SU-DHL-6 (cell line): ENCODE data around the gene WASF3.

Experiments
- H2AFZ ChIP-seq: fragments of 200-600 bp; sonication (generic); 2 replicates; pipeline ENCODE4 v1.6.1; 2014; ENCODE audit warnings: low read depth, mild to moderate bottlenecking, moderate library complexity, mixed read lengths, antibody characterized with exemption, low read length; ENCODE audit not compliant: severe bottlenecking
- H3F3A ChIP-seq: fragments of 200-600 bp; shearing (Covaris generic); 2 replicates; pipeline ENCODE4 v1.6.0; 2016; ENCODE audit warnings: antibody characterized with exemption, mild to moderate bottlenecking; ENCODE audit not compliant: insufficient read depth
- H3K27ac ChIP-seq: fragments of 200-600 bp; sonication (generic); 2 replicates; pipeline ENCODE4 v1.5.1; 2016; ENCODE audit warnings: low read depth, mild to moderate bottlenecking, low read length, moderate library complexity, mixed read lengths
- H3K27me3 ChIP-seq: fragments of 200-600 bp; sonication (generic), shearing (Covaris generic); 2 replicates; pipeline ENCODE4 v1.6.0; 2014; ENCODE audit warnings: mild to moderate bottlenecking, low read length
- H3K36me3 ChIP-seq: fragments of 200-600 bp; sonication (generic); 2 replicates; pipeline ENCODE4 v1.6.1; 2014; ENCODE audit warnings: mild to moderate bottlenecking, low read length, mixed read lengths
- H3K4me2 ChIP-seq: fragments of 300-600, 200-600 bp; shearing (Covaris generic), sonication (generic); 2 replicates; pipeline ENCODE4 v1.6.0; 2014; ENCODE audit warnings: low read length, low read depth, mild to moderate bottlenecking; ENCODE audit not compliant: poor library complexity, severe bottlenecking
- H3K4me3 ChIP-seq: fragments of 200-600 bp; sonication (generic); 2 replicates; pipeline ENCODE4 v1.5.1; 2014; ENCODE audit warnings: antibody characterized with exemption, low read length, mild to moderate bottlenecking, mixed read lengths; ENCODE audit not compliant: insufficient read depth, poor library complexity, severe bottlenecking
- H3K79me2 ChIP-seq: fragments of 200-600 bp; sonication (generic); 2 replicates; pipeline ENCODE4 v1.6.1; 2014; ENCODE audit warnings: mild to moderate bottlenecking, low read length, moderate library complexity; ENCODE audit not compliant: insufficient read depth
- H3K9ac ChIP-seq: fragments of 200-600 bp; sonication (generic); 2 replicates; pipeline ENCODE4 v1.7.0; 2014; ENCODE audit warnings: mild to moderate bottlenecking, low read length
- H3K9me2 ChIP-seq: fragments of 200-600 bp; sonication (generic); replicated peaks from 2 replicates; pipeline ENCODE4 v1.6.1; 2014; ENCODE audit warnings: low read length; ENCODE audit not compliant: insufficient read depth
- H3K9me3 ChIP-seq: fragments of 200-600 bp; sonication (generic); 2 replicates; pipeline ENCODE4 v1.6.1; 2014; ENCODE audit warnings: low read length, mixed read lengths; ENCODE audit not compliant: insufficient read depth
- H4K20me1 ChIP-seq: fragments of 200-600 bp; sonication (generic); 2 replicates; pipeline ENCODE4 v1.6.1; 2014; ENCODE audit warnings: low read depth, mild to moderate bottlenecking, antibody characterized with exemption, low read length, moderate library complexity, mixed read lengths
- EZH2phosphoT487 ChIP-seq: fragments of 200-600 bp; sonication (generic), shearing (Covaris generic); conservative IDR thresholded peaks from 2 replicates; pipeline ENCODE4 v1.6.1; 2018; ENCODE audit warnings: mild to moderate bottlenecking, antibody characterized with exemption, low read length, moderate library complexity, mixed read lengths
- TF ChIP-seq, protein P1 (sequence below): fragments of 200-600 bp; sonication (generic); IDR thresholded peaks from one replicate; pipeline ENCODE4 v1.5.1; 2017; ENCODE audit warnings: antibody characterized with exemption, mild to moderate bottlenecking, low read length, moderate library complexity; ENCODE audit not compliant: insufficient read depth, poor library complexity, severe bottlenecking

Gene WASF3

DNA sequence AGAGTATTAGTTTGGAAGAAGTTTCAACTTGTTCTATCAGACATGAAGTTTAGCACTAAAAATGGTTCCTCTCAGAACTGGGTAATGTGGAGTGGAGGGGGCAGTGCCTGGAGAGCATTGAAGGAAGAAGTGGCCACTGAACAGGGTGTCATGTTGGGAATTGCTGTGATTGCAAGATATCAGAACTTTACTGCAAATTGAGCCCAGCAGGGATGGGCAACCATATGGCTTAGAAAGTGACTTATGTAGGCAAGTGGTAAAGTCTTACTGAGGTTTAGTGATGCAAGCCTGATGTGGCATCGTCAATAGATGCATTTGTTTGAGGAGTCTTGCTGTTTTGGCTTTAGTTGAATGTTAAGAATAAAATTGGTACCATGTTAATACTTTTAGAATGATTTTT, 31.7 kb downstream of the WASF3 start:
- no peak overlapping the region for H3K4me3 ChIP-seq
- no peaks in the 10 kb centered on the region for H3F3A ChIP-seq
- no peaks in the 10 kb centered on the region for H3K36me3 ChIP-seq
- H2AFZ ChIP-seq, result no peak overlapping the region
- no peaks in the 10 kb centered on the region for H3K9me2 ChIP-seq
- H3K27ac ChIP-seq, result no peak overlapping the region
- no peak overlapping the region for H3K9ac ChIP-seq
- no peaks in the 10 kb centered on the region for H3K9me3 ChIP-seq
- H3K4me2 ChIP-seq, result no peak overlapping the region
- TF ChIP-seq, protein P1, sequence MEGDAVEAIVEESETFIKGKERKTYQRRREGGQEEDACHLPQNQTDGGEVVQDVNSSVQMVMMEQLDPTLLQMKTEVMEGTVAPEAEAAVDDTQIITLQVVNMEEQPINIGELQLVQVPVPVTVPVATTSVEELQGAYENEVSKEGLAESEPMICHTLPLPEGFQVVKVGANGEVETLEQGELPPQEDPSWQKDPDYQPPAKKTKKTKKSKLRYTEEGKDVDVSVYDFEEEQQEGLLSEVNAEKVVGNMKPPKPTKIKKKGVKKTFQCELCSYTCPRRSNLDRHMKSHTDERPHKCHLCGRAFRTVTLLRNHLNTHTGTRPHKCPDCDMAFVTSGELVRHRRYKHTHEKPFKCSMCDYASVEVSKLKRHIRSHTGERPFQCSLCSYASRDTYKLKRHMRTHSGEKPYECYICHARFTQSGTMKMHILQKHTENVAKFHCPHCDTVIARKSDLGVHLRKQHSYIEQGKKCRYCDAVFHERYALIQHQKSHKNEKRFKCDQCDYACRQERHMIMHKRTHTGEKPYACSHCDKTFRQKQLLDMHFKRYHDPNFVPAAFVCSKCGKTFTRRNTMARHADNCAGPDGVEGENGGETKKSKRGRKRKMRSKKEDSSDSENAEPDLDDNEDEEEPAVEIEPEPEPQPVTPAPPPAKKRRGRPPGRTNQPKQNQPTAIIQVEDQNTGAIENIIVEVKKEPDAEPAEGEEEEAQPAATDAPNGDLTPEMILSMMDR, result no peak
- TF ChIP-seq EZH2phosphoT487, result no peak
- no peaks in the 10 kb centered on the region for H4K20me1 ChIP-seq
- no peaks in the 10 kb centered on the region for H3K79me2 ChIP-seq
- no peaks in the 10 kb centered on the region for H3K27me3 ChIP-seq

DNA sequence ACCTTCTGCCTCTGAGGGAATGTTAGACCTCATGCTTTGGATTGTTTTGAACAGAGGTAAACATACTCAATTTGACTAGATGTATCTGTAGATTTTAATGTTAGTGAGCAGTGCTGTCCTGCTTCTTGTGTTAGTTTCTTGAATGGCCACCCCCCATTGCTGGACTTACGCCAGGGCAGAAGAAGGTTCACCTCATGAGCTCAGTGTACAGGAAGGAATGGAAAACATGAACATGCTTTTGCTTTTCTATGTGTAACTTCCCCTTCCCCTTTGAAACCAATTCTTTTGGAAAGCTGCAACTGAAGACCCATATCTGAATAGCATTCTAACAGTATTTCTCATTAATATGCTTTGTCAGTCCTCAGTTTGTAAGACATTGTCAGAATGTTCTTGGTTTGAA, 32.3 kb downstream of the WASF3 start:
- H3K9me2 ChIP-seq, result no peaks in the 10 kb centered on the region
- H3K27me3 ChIP-seq, result no peaks in the 10 kb centered on the region
- H3K9me3 ChIP-seq, result no peaks in the 10 kb centered on the region
- no peaks in the 10 kb centered on the region for H4K20me1 ChIP-seq
- H3K79me2 ChIP-seq, result no peaks in the 10 kb centered on the region
- no peaks in the 10 kb centered on the region for H3K36me3 ChIP-seq
- H3K27ac ChIP-seq, result no peak overlapping the region
- no peak overlapping the region for H2AFZ ChIP-seq
- no peak overlapping the region for H3K4me2 ChIP-seq
- H3F3A ChIP-seq, result no peaks in the 10 kb centered on the region
- no peak overlapping the region for H3K9ac ChIP-seq
- no peak overlapping the region for H3K4me3 ChIP-seq
- TF ChIP-seq, protein P1, result no peak
- no peak for TF ChIP-seq EZH2phosphoT487

DNA sequence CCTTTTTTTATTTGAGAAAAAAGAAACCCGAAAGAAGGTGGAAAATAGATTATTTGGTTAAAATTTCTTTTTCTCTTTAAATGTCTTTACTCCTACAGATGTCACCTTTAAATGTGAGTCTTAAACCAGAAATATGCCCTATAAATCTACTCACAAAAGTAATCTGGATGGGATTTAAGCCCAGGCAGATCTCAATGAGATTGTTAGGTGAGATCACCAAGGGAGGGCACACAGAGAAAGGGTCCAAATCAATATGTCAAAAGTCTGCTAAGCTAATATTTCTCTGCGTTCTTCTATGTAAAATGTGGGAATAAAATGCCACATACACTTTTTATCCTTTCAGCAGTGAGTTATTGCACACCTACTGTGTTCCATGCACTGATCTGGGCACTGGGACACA, 32.9 kb downstream of the WASF3 start:
- no peaks in the 10 kb centered on the region for H3K79me2 ChIP-seq
- H3K27ac ChIP-seq, result no peak overlapping the region
- no peak overlapping the region for H3K9ac ChIP-seq
- no peaks in the 10 kb centered on the region for H3K9me2 ChIP-seq
- no peak overlapping the region for H2AFZ ChIP-seq
- no peaks in the 10 kb centered on the region for H3K36me3 ChIP-seq
- no peaks in the 10 kb centered on the region for H4K20me1 ChIP-seq
- no peaks in the 10 kb centered on the region for H3K27me3 ChIP-seq
- H3K4me3 ChIP-seq, result no peak overlapping the region
- no peak for TF ChIP-seq EZH2phosphoT487
- TF ChIP-seq, protein P1, result no peak
- H3K4me2 ChIP-seq, result no peak overlapping the region
- H3F3A ChIP-seq, result no peaks in the 10 kb centered on the region
- no peaks in the 10 kb centered on the region for H3K9me3 ChIP-seq
